ENCODE data around the gene SPEF2. TPM values are rescaled to one million over a fixed set of nuclear protein-coding genes. Genes with fewer than 3 reads are reported as not detected.

Gene SPEF2
- total RNA-seq, 1 donor from 2014 or later: 3.4 TPM

DNA sequence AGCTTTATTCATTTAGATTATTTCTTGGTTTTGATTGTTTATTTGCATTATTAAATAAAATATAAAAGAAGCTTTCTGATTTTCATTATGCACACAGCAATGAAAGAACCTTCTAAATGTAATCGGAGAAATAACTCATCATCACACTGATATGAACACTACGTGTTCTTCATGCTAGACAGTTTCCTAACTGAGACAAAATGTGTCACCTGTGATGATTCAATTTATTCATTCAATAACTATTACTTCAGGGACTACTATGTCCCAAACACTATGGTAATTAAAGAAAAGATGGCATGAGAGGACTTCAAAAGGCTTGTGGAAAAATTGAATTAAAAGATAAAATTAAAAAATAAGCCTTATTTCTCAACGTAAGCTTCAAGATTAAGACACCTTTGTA, 118.1 kb downstream of the SPEF2 start:
- no peaks in the 10 kb centered on the region for H3K36me3 Mint-ChIP-seq (ENCODE audit: low read depth, unreplicated experiment)
- H3K27ac Mint-ChIP-seq (ENCODE audit: unreplicated experiment): no peak overlapping the region
- no peaks in the 10 kb centered on the region for H3K27me3 Mint-ChIP-seq (ENCODE audit: unreplicated experiment)
- TF ChIP-seq, protein P1, sequence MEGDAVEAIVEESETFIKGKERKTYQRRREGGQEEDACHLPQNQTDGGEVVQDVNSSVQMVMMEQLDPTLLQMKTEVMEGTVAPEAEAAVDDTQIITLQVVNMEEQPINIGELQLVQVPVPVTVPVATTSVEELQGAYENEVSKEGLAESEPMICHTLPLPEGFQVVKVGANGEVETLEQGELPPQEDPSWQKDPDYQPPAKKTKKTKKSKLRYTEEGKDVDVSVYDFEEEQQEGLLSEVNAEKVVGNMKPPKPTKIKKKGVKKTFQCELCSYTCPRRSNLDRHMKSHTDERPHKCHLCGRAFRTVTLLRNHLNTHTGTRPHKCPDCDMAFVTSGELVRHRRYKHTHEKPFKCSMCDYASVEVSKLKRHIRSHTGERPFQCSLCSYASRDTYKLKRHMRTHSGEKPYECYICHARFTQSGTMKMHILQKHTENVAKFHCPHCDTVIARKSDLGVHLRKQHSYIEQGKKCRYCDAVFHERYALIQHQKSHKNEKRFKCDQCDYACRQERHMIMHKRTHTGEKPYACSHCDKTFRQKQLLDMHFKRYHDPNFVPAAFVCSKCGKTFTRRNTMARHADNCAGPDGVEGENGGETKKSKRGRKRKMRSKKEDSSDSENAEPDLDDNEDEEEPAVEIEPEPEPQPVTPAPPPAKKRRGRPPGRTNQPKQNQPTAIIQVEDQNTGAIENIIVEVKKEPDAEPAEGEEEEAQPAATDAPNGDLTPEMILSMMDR (IDR thresholded peaks at IDR 0.05; ENCODE audit: unreplicated experiment): no peak
- H3K4me1 Mint-ChIP-seq (ENCODE audit: unreplicated experiment): peaks cover 4% of the 10 kb centered on the region
- no peak overlapping the region for H3K4me3 Mint-ChIP-seq (ENCODE audit: unreplicated experiment)
- no peaks in the 10 kb centered on the region for H3K9me3 Mint-ChIP-seq (ENCODE audit: unreplicated experiment)
- DNase-seq (ENCODE audit: low spot score): no peak

DNA sequence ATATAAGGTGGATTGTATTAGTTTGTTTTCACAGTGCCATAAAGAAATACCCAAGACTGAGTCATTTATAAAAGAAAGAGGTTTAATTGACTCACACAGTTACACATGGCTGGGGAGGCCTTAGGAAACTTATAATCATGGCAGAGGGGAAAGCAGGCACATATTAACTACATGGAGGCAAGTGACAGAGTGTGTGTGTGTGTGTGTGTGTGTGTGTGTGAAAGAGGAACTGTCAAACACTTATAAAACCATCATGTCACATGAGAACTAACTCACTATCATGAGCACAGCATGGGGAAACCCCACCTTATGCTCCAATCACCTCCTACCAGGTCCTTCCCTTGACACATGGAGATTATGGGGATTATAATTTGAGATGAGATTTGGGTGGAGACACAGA, 118.6 kb downstream of the SPEF2 start:
- H3K36me3 Mint-ChIP-seq (ENCODE audit: low read depth, unreplicated experiment): no peaks in the 10 kb centered on the region
- H3K27me3 Mint-ChIP-seq (ENCODE audit: unreplicated experiment): no peaks in the 10 kb centered on the region
- no peak overlapping the region for H3K27ac Mint-ChIP-seq (ENCODE audit: unreplicated experiment)
- peaks cover 4% of the 10 kb centered on the region for H3K4me1 Mint-ChIP-seq (ENCODE audit: unreplicated experiment)
- H3K9me3 Mint-ChIP-seq (ENCODE audit: unreplicated experiment): no peaks in the 10 kb centered on the region
- TF ChIP-seq, protein P1 (IDR thresholded peaks at IDR 0.05; ENCODE audit: unreplicated experiment): no peak
- DNase-seq (ENCODE audit: low spot score): no peak
- H3K4me3 Mint-ChIP-seq (ENCODE audit: unreplicated experiment): no peak overlapping the region

DNA sequence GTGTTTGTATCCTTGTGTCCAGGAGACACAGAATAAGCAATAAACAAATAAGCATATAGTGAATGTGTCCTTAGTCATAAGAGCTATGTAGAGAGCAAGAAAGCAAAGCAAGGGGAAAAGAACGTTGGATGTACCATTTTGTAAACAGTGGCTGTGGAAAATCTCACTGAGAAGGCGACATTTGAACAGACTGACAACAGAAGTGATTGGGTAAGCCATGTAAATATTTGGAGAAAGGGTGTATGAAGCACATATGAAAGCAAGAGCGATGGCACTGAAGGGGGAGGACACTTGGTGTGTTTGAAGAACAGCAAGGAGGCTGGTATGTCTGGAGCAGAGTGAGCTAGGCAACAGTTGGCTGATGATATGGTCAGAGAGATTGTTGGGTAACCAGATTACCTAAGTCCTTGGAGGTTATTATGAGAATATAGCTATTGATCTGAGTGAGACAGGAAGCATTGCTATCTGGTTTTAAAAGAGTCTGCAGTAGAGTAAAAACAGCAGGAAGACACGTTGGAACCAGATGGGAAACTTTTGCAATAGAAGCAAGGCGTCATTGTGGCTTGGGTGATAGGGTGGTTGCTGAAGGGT, 123.6 kb downstream of the SPEF2 start:
- H3K36me3 Mint-ChIP-seq (ENCODE audit: low read depth, unreplicated experiment): no peaks in the 10 kb centered on the region
- H3K27me3 Mint-ChIP-seq (ENCODE audit: unreplicated experiment): peaks cover 3% of the 10 kb centered on the region
- H3K27ac Mint-ChIP-seq (ENCODE audit: unreplicated experiment): no peak overlapping the region
- no peaks in the 10 kb centered on the region for H3K9me3 Mint-ChIP-seq (ENCODE audit: unreplicated experiment)
- H3K4me3 Mint-ChIP-seq (ENCODE audit: unreplicated experiment): no peak overlapping the region
- DNase-seq (ENCODE audit: low spot score): no peak
- TF ChIP-seq, protein P1 (IDR thresholded peaks at IDR 0.05; ENCODE audit: unreplicated experiment): no peak
- peaks cover 4% of the 10 kb centered on the region for H3K4me1 Mint-ChIP-seq (ENCODE audit: unreplicated experiment)

DNA sequence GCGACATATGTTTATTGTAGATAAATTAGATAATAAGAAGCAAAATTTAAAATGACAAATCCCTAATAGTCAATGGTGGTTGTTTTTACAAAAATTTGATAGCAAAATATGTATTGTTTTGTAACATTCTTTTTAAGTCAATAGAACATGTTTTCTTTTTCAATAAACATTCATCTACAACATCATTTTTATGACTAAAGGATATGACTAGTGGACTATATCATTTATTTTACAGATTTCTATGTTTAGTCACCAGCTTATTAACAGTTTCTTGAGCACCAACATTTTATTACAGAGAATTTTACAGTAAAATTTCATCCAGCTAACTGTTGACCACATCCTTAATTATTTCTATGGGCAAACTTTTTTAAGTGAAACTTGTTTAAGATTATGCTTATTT, 124.3 kb downstream of the SPEF2 start:
- H3K27ac Mint-ChIP-seq (ENCODE audit: unreplicated experiment): no peak overlapping the region
- no peak for DNase-seq (ENCODE audit: low spot score)
- H3K4me1 Mint-ChIP-seq (ENCODE audit: unreplicated experiment): peaks cover 4% of the 10 kb centered on the region
- no peak overlapping the region for H3K4me3 Mint-ChIP-seq (ENCODE audit: unreplicated experiment)
- H3K9me3 Mint-ChIP-seq (ENCODE audit: unreplicated experiment): no peaks in the 10 kb centered on the region
- H3K27me3 Mint-ChIP-seq (ENCODE audit: unreplicated experiment): peaks cover 3% of the 10 kb centered on the region
- no peaks in the 10 kb centered on the region for H3K36me3 Mint-ChIP-seq (ENCODE audit: low read depth, unreplicated experiment)
- TF ChIP-seq, protein P1 (IDR thresholded peaks at IDR 0.05; ENCODE audit: unreplicated experiment): no peak

DNA sequence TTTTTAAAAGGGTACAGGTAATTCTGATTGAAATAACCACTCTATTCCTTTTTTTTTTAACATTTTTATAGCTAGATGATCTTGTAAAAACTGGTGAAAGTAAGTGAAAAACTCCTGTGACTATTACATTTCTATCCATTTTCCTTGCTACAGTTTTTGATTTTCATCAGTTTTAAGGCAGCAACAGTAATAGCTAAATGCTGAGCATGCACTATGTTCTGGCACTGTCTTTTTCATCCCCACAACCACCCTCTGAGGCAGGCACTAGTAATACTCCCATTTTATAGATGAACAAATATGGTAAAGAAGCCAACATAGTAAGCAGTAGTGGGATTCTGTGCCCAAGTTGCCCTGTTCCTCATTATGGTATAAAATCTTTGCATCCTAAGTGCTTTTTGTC, 126.0 kb downstream of the SPEF2 start:
- Mint-ChIP-seq H3K9me3 (ENCODE audit: unreplicated experiment) (no peaks in the 10 kb centered on the region), H3K27me3 (ENCODE audit: unreplicated experiment) (peaks cover 4% of the 10 kb centered on the region), H3K36me3 (ENCODE audit: low read depth, unreplicated experiment) (no peaks in the 10 kb centered on the region), H3K27ac (ENCODE audit: unreplicated experiment) (no peak overlapping the region), H3K4me1 (ENCODE audit: unreplicated experiment) (peaks cover 4% of the 10 kb centered on the region), H3K4me3 (ENCODE audit: unreplicated experiment) (no peak overlapping the region)
- DNase-seq (ENCODE audit: low spot score): no peak
- TF ChIP-seq, protein P1 (IDR thresholded peaks at IDR 0.05; ENCODE audit: unreplicated experiment): no peak

Measured in endothelial cell (in vitro differentiated cells).